HL-60 (cell line): ENCODE measurements around the gene DNAJA2.
A peak's percentile ranks its signal among the peaks of the same experiment; 100 is the strongest.

Source experiments
- CTCF ChIP-seq: IDR thresholded peaks from one replicate; pipeline ENCODE4 v1.5.1; 2011; ENCODE audit warnings: low read length, control low read depth, inconsistent platforms; ENCODE audit not compliant: insufficient read depth
- GABPA ChIP-seq: IDR thresholded peaks from 2 replicates; pipeline ENCODE4 v1.6.1; 2012; ENCODE audit warnings: low read depth
- POLR2AphosphoS5 ChIP-seq: IDR thresholded peaks from 2 replicates; pipeline ENCODE4 v1.6.1; 2012; ENCODE audit warnings: low read depth
- REST ChIP-seq: IDR thresholded peaks from 2 replicates; pipeline ENCODE4 v1.6.1; 2012; ENCODE audit warnings: low read depth; ENCODE audit not compliant: insufficient replicate concordance

GRCh38 chr16:46973207-46973995, at the start of gene DNAJA2:
- no peak; the same call in 1 of the 2 replicates for TF ChIP-seq GABPA
- TF ChIP-seq REST = peak; percentile 37
- TF ChIP-seq CTCF = no peak
- TF ChIP-seq POLR2AphosphoS5 = peak; percentile 92
